HepG2 (cell line): Measurements from ENCODE around the gene TMEFF1. TPM values are rescaled to one million over a fixed set of nuclear protein-coding genes. Genes with fewer than 3 reads are reported as not detected.
A peak's percentile ranks its signal among the peaks of the same experiment; 100 is the strongest.
"Not testable (repeated sequence)": the region's sequence is repeated elsewhere in the genome, so short reads cannot be mapped to it uniquely, and the experiment has no call there.

Source experiments
- ATAC-seq: fragments of 200-7000 bp; cut with Tn5 transposase; 3 replicates; pipeline ENCODE4 v1.9.1; 2020; ENCODE audit warnings: mild to moderate bottlenecking, moderate library complexity
- BruUV-seq: library from RNA; stranded (reverse); fragments of 400-500 nt; replicated peaks from 2 replicates; lab custom pipeline; 2021; lab: Mats Ljungman, UMichigan
- CTCF ChIA-PET: fragments of 300-600 bp; formaldehyde crosslinking; extraction: SDS; loops from one replicate; lab custom pipeline; 2021; ENCODE audit warnings: low total read pairs, inconsistent platforms, low intra/inter-chr PET ratio; lab: Yijun Ruan, JAX
- POLR2A ChIA-PET: fragments of 350-600 bp; sonication (Branson Sonifier 250); formaldehyde crosslinking; loops from one replicate; lab custom pipeline; 2020; ENCODE audit warnings: antibody characterized with exemption, inconsistent platforms; lab: Yijun Ruan, JAX
- DNase-seq: peaks from one replicate; pipeline ENCODE4 v3.0.0-alpha.2; 2015; ENCODE audit warnings: low spot score
- FAIRE-seq: peaks from 3 replicates; lab custom pipeline; 2011; peaks lifted over from hg19 to GRCh38; lab: Jason Lieb, UNC
- H2AFZ ChIP-seq: one replicate; pipeline ENCODE4 v1.6.1; 2011; ENCODE audit warnings: low read length, inconsistent platforms
- H3K27ac ChIP-seq: fragments of 300-600 bp; 3 replicates; pipeline ENCODE4 v1.8.0; 2011; ENCODE audit warnings: mixed run types, mild to moderate bottlenecking, mixed read lengths, low read length, inconsistent platforms; ENCODE audit not compliant: insufficient read depth; ENCODE audit errors: extremely low read length
- H3K27me3 ChIP-seq, 2 experiments: fragments of 200-600 bp in 1 of 2; 2 replicates in 1 of 2; 3 replicates in 1 of 2; pipeline versions ENCODE4 v1.6.0 to v1.8.0; 2011; ENCODE audit warnings: low read length in 2 of 2, mild to moderate bottlenecking in 2 of 2, moderate library complexity in 2 of 2, inconsistent platforms in 1 of 2; ENCODE audit not compliant: insufficient read depth in 2 of 2, control insufficient read depth in 1 of 2
- H3K36me3 ChIP-seq, 2 experiments: fragments of 200-600 bp in 1 of 2; replicated peaks in 1 of 2; 2 replicates in 1 of 2; 3 replicates in 1 of 2; pipeline versions ENCODE4 v1.5.1 to v1.8.0; 2011; ENCODE audit warnings: low read length in 2 of 2, inconsistent platforms in 1 of 2; ENCODE audit not compliant: insufficient read depth in 2 of 2, control insufficient read depth in 1 of 2
- H3K4me1 ChIP-seq: 2 replicates; pipeline ENCODE4 v1.5.1; 2012; ENCODE audit warnings: low read length, inconsistent platforms; ENCODE audit not compliant: insufficient read depth
- H3K4me2 ChIP-seq: 2 replicates; pipeline ENCODE4 v1.6.0; 2011; ENCODE audit warnings: low read depth, low read length, inconsistent platforms
- H3K4me3 ChIP-seq, 3 experiments: fragments of 200-600 bp in 1 of 3; sonication (generic), shearing (Covaris generic) in 1 of 3; replicated peaks in 1 of 3; 2 replicates each; pipeline ENCODE4 v1.5.1; 2011 to 2016; ENCODE audit warnings: low read length in 3 of 3, inconsistent platforms in 2 of 3, low read depth in 2 of 3, mild to moderate bottlenecking in 2 of 3, control low read depth in 1 of 3, mixed read lengths in 1 of 3; ENCODE audit not compliant: insufficient read depth in 1 of 3
- H3K79me2 ChIP-seq: one replicate; pipeline ENCODE4 v1.6.1; 2011; ENCODE audit warnings: low read length, inconsistent platforms; ENCODE audit not compliant: insufficient read depth
- H3K9ac ChIP-seq: 2 replicates; pipeline ENCODE4 v1.6.0; 2011; ENCODE audit warnings: mild to moderate bottlenecking, low read depth, low read length, inconsistent platforms; ENCODE audit not compliant: insufficient read depth
- H3K9me3 ChIP-seq: 2 replicates; pipeline ENCODE4 v1.5.1; 2012; ENCODE audit warnings: mild to moderate bottlenecking, low read length
- H4K20me1 ChIP-seq: 2 replicates; pipeline ENCODE4 v1.6.0; 2011; ENCODE audit warnings: inconsistent platforms, mild to moderate bottlenecking, low read length, moderate library complexity; ENCODE audit not compliant: insufficient read depth
- CEBPB ChIP-seq: IDR thresholded peaks from 2 replicates; pipeline ENCODE4 v1.6.1; 2011; ENCODE audit warnings: low read depth, low read length, improper control_type of control experiment, borderline replicate concordance
- MAFF ChIP-seq: IDR thresholded peaks from 2 replicates; pipeline ENCODE4 v1.6.1; 2011; ENCODE audit warnings: low read depth, low read length, improper control_type of control experiment
- MAFG ChIP-seq: sonication (generic); formaldehyde crosslinking; IDR thresholded peaks from 2 replicates; pipeline ENCODE4 v1.5.1; 2020; ENCODE audit warnings: mild to moderate bottlenecking, missing genetic modification reagents
- MAFK ChIP-seq, 2 experiments: IDR thresholded peaks in 1 of 2; conservative IDR thresholded peaks in 1 of 2; 2 replicates each; pipeline ENCODE4 v1.6.1; 2011; ENCODE audit warnings: improper control_type of control experiment in 2 of 2, low read length in 2 of 2
- NR2F1 ChIP-seq, 2 experiments: fragments of 450-650 bp in 1 of 2; formaldehyde crosslinking in 1 of 2; IDR thresholded peaks; 2 replicates each; pipeline versions ENCODE4 v1.5.0 to v1.6.1; 2016 to 2020; ENCODE audit warnings: mild to moderate bottlenecking in 1 of 2, missing compliant biosample characterization in 1 of 2, missing genetic modification reagents in 1 of 2, moderate library complexity in 1 of 2
- NR2F6 ChIP-seq, 2 experiments: IDR thresholded peaks; 2 replicates each; pipeline ENCODE4 v1.6.1; 2016; ENCODE audit warnings: antibody characterized with exemption in 1 of 2, mild to moderate bottlenecking in 1 of 2
- ZNF770 ChIP-seq: sonication (generic); formaldehyde crosslinking; IDR thresholded peaks from 2 replicates; pipeline ENCODE4 v1.5.0; 2020; ENCODE audit warnings: mild to moderate bottlenecking, missing genetic modification reagents
- ZSCAN31 ChIP-seq: sonication (generic); formaldehyde crosslinking; IDR thresholded peaks from 2 replicates; pipeline ENCODE4 v1.5.0; 2020; ENCODE audit warnings: low read depth, mild to moderate bottlenecking, missing genetic modification reagents
- WGBS: methylation state at CpG from one replicate; pipeline ENCODE4 v1.1.6; 2017; ENCODE audit warnings: low lambda C conversion rate; 5-methylcytosine and 5-hydroxymethylcytosine counted together
- in situ Hi-C: cut with HindIII; loops from 2 replicates; pipeline ENCODE4 v1.10.0; 2017; ENCODE audit warnings: low pct_unique_long_range_greater_than_20kb; ENCODE audit not compliant: extremely low pct_ligation_motif_present
- intact Hi-C: fragments of 100-400 bp; cut with micrococcal nuclease; formaldehyde crosslinking; loops from one replicate; pipeline ENCODE4 v1.10.0; 2022; ENCODE audit not compliant: unreplicated experiment
- polyA plus RNA-seq, 8 experiments: library from polyadenylated mRNA; depleted of rRNA in 3 of 8; stranded (reverse) in 7 of 8; unstranded in 1 of 8; fragments of >200 nt; fragmentation: Illumina TruSeq in 4 of 8; extraction: Trizol in 4 of 8; gene quantifications; 2 replicates each; pipeline versions ENCODE4 v1.2.1 to v1.2.3, GENCODE V29; 2011 to 2016; ENCODE audit warnings: low read depth in 4 of 8, missing spikeins in 1 of 8, mixed read lengths in 1 of 8; ENCODE audit not compliant: insufficient read depth in 1 of 8
- total RNA-seq, 5 experiments: library from RNA; depleted of rRNA; stranded (reverse); fragments of >200 nt; fragmentation: Illumina TruSeq; extraction: Trizol; gene quantifications; 2 replicates each; pipeline ENCODE4 v1.2.3, GENCODE V29; 2016; ENCODE audit warnings: low read depth in 1 of 5

Gene TMEFF1
- total and polyA plus RNA-seq, 2 of the 13 experiments (the other 11 are each of a cell fraction or from before 2014, with no cell fraction given) = 0.87 to 1.9 TPM

- no peaks in the 10 kb centered on the region for H3K27me3 ChIP-seq
- FAIRE-seq = no peak
- BruUV-seq = no TSS peak
- intact Hi-C loops = no loop called here
- ATAC-seq = no peak
- H3K9ac ChIP-seq = no peak overlapping the region
- H3K4me1 ChIP-seq = peaks cover 21% of the 10 kb centered on the region
- no peak overlapping the region for H3K4me2 ChIP-seq
- in situ Hi-C loops = no loop called here
- TF ChIP-seq MAFF (0 out of 2 replicates have a peak, but pooled peaks have one; percentile 21), MAFG (CRISPR knock-in tag) (no peak), NR2F1 (CRISPR knock-in tag; IDR thresholded peaks at IDR 0.05) (0 out of 4 replicates have a peak, but pooled peaks of 1 of the 2 experiments have one; percentile 19), CEBPB (peak; percentile 56), ZSCAN31 (CRISPR knock-in tag) (no peak), NR2F6 (IDR thresholded peaks at IDR 0.05) (peak; percentile 59; the same call in 1 of the 2 replicates), NR2F6 (CRISPR knock-in tag; IDR thresholded peaks at IDR 0.05) (no peak), MAFK (conservative IDR thresholded peaks at IDR 0.05 in 1 of 2, IDR thresholded peaks at IDR 0.05 in 1 of 2; ENCODE audit: low read length in 2 of 2) (peak in 1 of 2 experiments; percentile 50; a peak in 2 of 4 replicates)
- H3K9me3 ChIP-seq = no peaks in the 10 kb centered on the region
- no peak overlapping the region for H3K4me3 ChIP-seq
- DNase-seq = no peak
- POLR2A ChIA-PET = interaction anchor here (0.8 kb wide), 1 partner anchor 87 kb away, joined by 3 read pairs; the partner anchor contains the start of gene TEX10
- H3K27ac ChIP-seq = no peak overlapping the region
- H4K20me1 ChIP-seq = no peaks in the 10 kb centered on the region
- no peak overlapping the region for H2AFZ ChIP-seq
- 65% methylated on average over 3 of the region's 3 CpGs for WGBS
- peaks cover 7% of the 10 kb centered on the region for H3K79me2 ChIP-seq
- H3K36me3 ChIP-seq = peaks cover 4 to 7% of the 10 kb centered on the region in 2 experiments; a peak in 4 of 5 replicates
- CTCF ChIA-PET = no interaction called here
Measured at GRCh38 chr9:100440071-100440470, 32.9 kb upstream of the TMEFF1 start.

GRCh38 chr9:100440487-100440886, 32.5 kb upstream of the TMEFF1 start:
- CTCF ChIA-PET = not testable (repeated sequence)

More at GRCh38 chr9:100440487-100440886, 32.5 kb upstream of the TMEFF1 start:
- POLR2A ChIA-PET = interaction anchor here (0.8 kb wide), 1 partner anchor 88 kb away, joined by 3 read pairs; the partner anchor contains the start of gene TEX10
- H3K36me3 ChIP-seq, FAIRE-seq, H3K79me2 ChIP-seq, H3K27ac ChIP-seq, H4K20me1 ChIP-seq, H3K27me3 ChIP-seq, H3K9ac ChIP-seq, intact Hi-C loops, DNase-seq, ATAC-seq, H3K9me3 ChIP-seq, H2AFZ ChIP-seq, BruUV-seq, in situ Hi-C loops, H3K4me3 ChIP-seq, H3K4me2 ChIP-seq: not testable (repeated sequence)
- TF ChIP-seq ZNF770 (CRISPR knock-in tag) = peak; percentile 56; the same call in 1 of the 2 replicates
- H3K4me1 ChIP-seq = peaks cover 21% of the 10 kb centered on the region
- WGBS = 68% methylated on average over 5 of the region's 5 CpGs
